Adrenal gland (tissue), 12 donors: ENCODE measurements around the gene LIF. TPM values are rescaled to one million over a fixed set of nuclear protein-coding genes. Genes with fewer than 3 reads are reported as not detected.

Experiments
- DNase-seq, 7 donors: peaks; one replicate each; pipeline ENCODE4 v3.0.0-alpha.2; 2019 to 2020
- H3K27ac ChIP-seq, 5 donors: fragments of 200-600 bp; sonication (generic) in 4 of 5; 1 replicate in 3 of 5; 2 replicates in 2 of 5; pipeline versions ENCODE4 v1.5.1 to v1.8.0; 2016 to 2020; ENCODE audit warnings: mild to moderate bottlenecking in 1 of 5
- H3K27me3 ChIP-seq: fragments of 200-600 bp; 2 replicates; pipeline ENCODE4 v1.8.0; 2021
- H3K36me3 ChIP-seq, 2 donors: fragments of 200-600 bp; replicated peaks in 1 of 2; 1 replicate in 1 of 2; 2 replicates in 1 of 2; pipeline versions ENCODE4 v1.5.1 to v1.8.0; 2018 to 2022
- H3K4me1 ChIP-seq, 2 donors: fragments of 200-600 bp; replicated peaks in 1 of 2; 1 replicate in 1 of 2; 2 replicates in 1 of 2; pipeline versions ENCODE4 v1.5.1 to v1.8.0; 2018 to 2021
- H3K4me3 ChIP-seq, 4 donors: fragments of 200-600 bp; sonication (generic) in 3 of 4; one replicate each; pipeline ENCODE4 v1.5.1; 2016 to 2018
- H3K9me3 ChIP-seq, 3 donors: fragments of 200-600 bp; sonication (generic) in 1 of 3; replicated peaks in 1 of 3; 1 replicate in 2 of 3; 2 replicates in 1 of 3; pipeline versions ENCODE4 v1.5.1 to v1.8.0; 2016 to 2021
- POLR2A ChIP-seq, 2 donors: fragments of 450-650 bp; IDR thresholded peaks; one replicate each; pipeline ENCODE4 v1.6.1; 2017; ENCODE audit warnings: antibody characterized with exemption in 2 of 2, mild to moderate bottlenecking in 2 of 2, moderate library complexity in 1 of 2
- WGBS, 4 donors: extraction: QIAGEN DNeasy Blood & Tissue Kit in 2 of 4; methylation state at CpG; one replicate each; pipeline versions ENCODE4 v1.1.5 to v1.1.7; 2013 to 2017; 5-methylcytosine and 5-hydroxymethylcytosine counted together
- intact Hi-C, 2 donors: fragments of 100-400 bp; cut with DNase I; formaldehyde crosslinking; loops; one replicate each; pipeline versions ENCODE4 v1.14.1 to v1.15.0; 2022 to 2023
- polyA plus RNA-seq, 3 donors: library from polyadenylated mRNA; stranded (reverse); fragments of 200-250 nt in 2 of 3; fragments of 350-450 nt in 1 of 3; fragmentation: Illumina TruSeq in 1 of 3; extraction: RNeasy Lipid Tissue Mini Kit (QIAGEN cat#74804) in 1 of 3; gene quantifications; one replicate each; pipeline ENCODE4 v1.2.3, GENCODE V29; 2013 to 2014
- total RNA-seq, 9 donors: library from RNA; depleted of rRNA in 4 of 9; stranded (reverse); fragments of >200 nt in 4 of 9; fragments of 120-200 nt in 1 of 9; fragmentation: NEBNext Ultra II Directional in 1 of 9; extraction: Animal tissue kit (Norgen Biotek cat#: 25700) in 1 of 9; gene quantifications; one replicate each; pipeline versions ENCODE4 v1.1.0 to v1.2.4, GENCODE V29; 2013 to 2023
- TF ChIP-seq, protein P1 (sequence below), 6 experiments: fragments of 450-650 bp in 4 of 6; fragments of 200-600 bp in 2 of 6; sonication (generic) in 1 of 6; IDR thresholded peaks; 1 replicate in 5 of 6; 2 replicates in 1 of 6; pipeline versions ENCODE4 v1.5.1 to v1.8.0; 2016 to 2021; ENCODE audit warnings: antibody characterized with exemption in 6 of 6, mild to moderate bottlenecking in 2 of 6, moderate library complexity in 1 of 6
- donor health status: healthy with polysubstance abuse.
- donor health status: Bipolar disorder and iron deficiency.
- donor health status: DM: yes; HTN: yes; CAD: no.
- donor health status: DM: no; HTN: no; CAD: no.
- donor health status: DM: no; HTN: no; CAD: no.
- donor health status: DM: yes; HTN: yes; CAD: no.

The LIF gene
- total and polyA plus RNA-seq, 12 donors, result 0.06 to 9.3 (median 1.5) TPM

DNA sequence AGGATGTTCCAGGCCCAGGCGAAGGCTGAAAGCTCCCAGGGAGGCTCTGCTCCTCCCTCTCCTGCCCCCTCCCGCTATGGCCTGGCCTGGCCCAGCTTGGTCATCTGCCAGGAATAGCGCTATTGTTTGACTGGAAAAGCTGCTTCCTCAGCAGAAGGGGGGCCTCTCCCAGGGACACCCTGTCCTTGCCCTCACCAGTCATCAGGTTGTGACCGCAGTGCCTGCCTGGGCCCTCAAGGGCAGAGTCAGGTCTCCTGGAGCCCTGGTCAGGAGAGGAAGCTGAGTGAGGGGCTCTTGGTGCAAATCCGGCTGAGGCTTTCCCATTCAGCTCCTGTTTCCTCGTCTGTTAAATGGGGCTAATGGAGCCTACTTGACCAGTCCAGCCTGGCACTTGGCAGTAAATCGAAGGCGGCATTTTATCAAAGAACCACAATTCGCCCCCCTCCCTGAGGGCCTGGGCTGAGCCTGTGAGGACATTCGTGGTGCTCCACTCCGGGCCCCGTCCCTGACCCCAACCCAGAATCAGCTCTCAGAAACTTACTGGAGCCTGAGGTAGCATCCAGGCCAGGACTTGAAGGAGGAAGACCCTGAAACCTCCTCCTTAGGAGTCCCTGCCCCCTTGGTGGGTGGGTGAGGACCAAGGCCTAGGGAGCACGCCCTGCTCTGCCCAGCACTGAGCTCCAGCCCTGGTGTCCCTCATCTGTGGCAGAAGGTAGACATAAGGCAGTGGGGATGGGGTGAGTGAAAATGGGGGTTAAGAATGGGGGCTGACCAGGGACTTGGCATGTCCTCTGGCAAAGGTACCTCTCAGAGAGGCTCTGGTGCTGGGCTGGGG is 44.7 kb upstream of the LIF start:
- WGBS, 4 donors, result 37 to 52% (median 42%) methylated on average over 8 to 13 of the region's 13 CpGs; no CpG with 5 or more reads in 1 of the 4 donors
- peak overlapping the region; percentile 71 to 92 (median 87) for H3K27ac ChIP-seq
- intact Hi-C loops, result loop anchor here in 1 of 2 donors (2.0 kb wide), 1 partner anchor 96 kb away; the partner anchor contains the start of gene RNF215
- H3K27me3 ChIP-seq, result no peaks in the 10 kb centered on the region
- peaks cover 30 to 45% of the 10 kb centered on the region in 2 donors for H3K4me1 ChIP-seq
- TF ChIP-seq POLR2A (IDR thresholded peaks at IDR 0.05), result no peak
- TF ChIP-seq, protein P1, sequence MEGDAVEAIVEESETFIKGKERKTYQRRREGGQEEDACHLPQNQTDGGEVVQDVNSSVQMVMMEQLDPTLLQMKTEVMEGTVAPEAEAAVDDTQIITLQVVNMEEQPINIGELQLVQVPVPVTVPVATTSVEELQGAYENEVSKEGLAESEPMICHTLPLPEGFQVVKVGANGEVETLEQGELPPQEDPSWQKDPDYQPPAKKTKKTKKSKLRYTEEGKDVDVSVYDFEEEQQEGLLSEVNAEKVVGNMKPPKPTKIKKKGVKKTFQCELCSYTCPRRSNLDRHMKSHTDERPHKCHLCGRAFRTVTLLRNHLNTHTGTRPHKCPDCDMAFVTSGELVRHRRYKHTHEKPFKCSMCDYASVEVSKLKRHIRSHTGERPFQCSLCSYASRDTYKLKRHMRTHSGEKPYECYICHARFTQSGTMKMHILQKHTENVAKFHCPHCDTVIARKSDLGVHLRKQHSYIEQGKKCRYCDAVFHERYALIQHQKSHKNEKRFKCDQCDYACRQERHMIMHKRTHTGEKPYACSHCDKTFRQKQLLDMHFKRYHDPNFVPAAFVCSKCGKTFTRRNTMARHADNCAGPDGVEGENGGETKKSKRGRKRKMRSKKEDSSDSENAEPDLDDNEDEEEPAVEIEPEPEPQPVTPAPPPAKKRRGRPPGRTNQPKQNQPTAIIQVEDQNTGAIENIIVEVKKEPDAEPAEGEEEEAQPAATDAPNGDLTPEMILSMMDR (IDR thresholded peaks at IDR 0.05), result no peak
- H3K4me3 ChIP-seq, result no peak overlapping the region
- H3K36me3 ChIP-seq, result peaks cover 0 to 46% of the 10 kb centered on the region in 2 donors
- peak; percentile 86 to 97 (median 95) for DNase-seq
- no peaks in the 10 kb centered on the region for H3K9me3 ChIP-seq

GRCh38 chr22:30290342-30291057 is 43.9 kb upstream of the LIF start:
- intact Hi-C loops, result loop anchor here in 1 of 2 donors (2.0 kb wide), 1 partner anchor 96 kb away; the partner anchor contains the start of gene RNF215

GRCh38 chr22:30289980-30290313 is 43.4 kb upstream of the LIF start:
- H3K27ac ChIP-seq, result peak overlapping the region; percentile 71 to 92 (median 87)
- H3K27me3 ChIP-seq, result no peaks in the 10 kb centered on the region
- H3K4me1 ChIP-seq, result peaks cover 30 to 40% of the 10 kb centered on the region in 2 donors
- intact Hi-C loops, result loop anchor here (2.0 to 5.0 kb wide), 3 partner anchors 37 to 97 kb away; partner anchors contain the start of genes RNF215 (in 2 of the 2) and TBC1D10A (in 1 of the 2)
- WGBS, 4 donors, result 7 to 27% (median 22%) methylated on average over 3 to 12 of the region's 12 CpGs
- TF ChIP-seq, protein P1 (IDR thresholded peaks at IDR 0.05), result no peak
- peak in 1 of 2 donors; percentile 30 for TF ChIP-seq POLR2A (IDR thresholded peaks at IDR 0.05)
- H3K4me3 ChIP-seq, result peak overlapping the region in 1 of 4 donors; percentile 52
- H3K9me3 ChIP-seq, result no peaks in the 10 kb centered on the region
- peaks cover 0 to 46% of the 10 kb centered on the region in 2 donors for H3K36me3 ChIP-seq
- DNase-seq, result no peak

More at GRCh38 chr22:30290342-30291057, 43.9 kb upstream of the LIF start:
- Histone ChIP-seq H3K4me1 (peaks cover 30 to 40% of the 10 kb centered on the region in 2 donors), H3K27me3 (no peaks in the 10 kb centered on the region), H3K9me3 (no peaks in the 10 kb centered on the region), H3K27ac (peak overlapping the region; percentile 71 to 92 (median 87)), H3K36me3 (peaks cover 0 to 45% of the 10 kb centered on the region in 2 donors), H3K4me3 (no peak overlapping the region)
- TF ChIP-seq, protein P1 (IDR thresholded peaks at IDR 0.05), result no peak
- no peak for TF ChIP-seq POLR2A (IDR thresholded peaks at IDR 0.05)
- 0 to 41% (median 30%) methylated on average over 1 to 3 of the region's 3 CpGs; no CpG with 5 or more reads in 1 of the 4 donors for WGBS, 4 donors
- DNase-seq, result peak in 1 of 7 donors; percentile 68
